Measurements from ENCODE around the gene SPACA4.

The SPACA4 gene

DNA sequence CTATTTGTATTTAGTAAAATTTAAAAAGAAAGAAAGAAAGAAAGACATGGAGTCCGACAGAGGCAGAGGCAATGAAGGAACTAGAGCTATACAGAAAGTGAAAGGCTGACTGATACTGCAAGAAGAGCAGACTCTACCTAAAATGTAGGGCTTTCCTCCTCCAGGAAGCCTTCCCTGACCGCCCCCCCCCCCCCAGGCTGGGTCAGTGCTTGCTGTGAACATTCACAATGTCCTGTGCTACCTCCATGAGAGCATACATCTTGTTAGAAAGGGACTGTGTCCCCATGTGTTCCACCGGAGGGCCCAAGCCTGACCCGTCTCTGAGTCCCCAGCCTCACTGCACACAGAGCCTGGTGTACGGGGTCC is 45.1 kb downstream of the SPACA4 start:
- no peak for DNase-seq (ENCODE audit: extremely low spot score)
- POLR2A ChIA-PET = no interaction called here
- CTCF ChIA-PET = no interaction called here
- TF ChIP-seq ARNT (IDR thresholded peaks at IDR 0.05) (no peak), SUZ12 (IDR thresholded peaks at IDR 0.05) (no peak), ELF4 (IDR thresholded peaks at IDR 0.05) (no peak), L3MBTL2 (conservative IDR thresholded peaks at IDR 0.05) (no peak), FOXA1 (IDR thresholded peaks at IDR 0.05) (no peak), HDGF (IDR thresholded peaks at IDR 0.05; ENCODE audit: borderline replicate concordance) (no peak), FOXM1 (IDR thresholded peaks at IDR 0.05; ENCODE audit: borderline replicate concordance) (no peak), TARDBP (IDR thresholded peaks at IDR 0.05) (no peak), ZNF384 (IDR thresholded peaks at IDR 0.05) (no peak), BHLHE40 (IDR thresholded peaks at IDR 0.05; ENCODE audit: borderline replicate concordance) (no peak), LEF1 (IDR thresholded peaks at IDR 0.05; ENCODE audit: borderline replicate concordance) (no peak), FOXK2 (IDR thresholded peaks at IDR 0.05) (no peak), SP1 (IDR thresholded peaks at IDR 0.05) (no peak), NFRKB (IDR thresholded peaks at IDR 0.05) (no peak), CTBP1 (IDR thresholded peaks at IDR 0.05; ENCODE audit: borderline replicate concordance) (no peak)
- TF ChIP-seq, protein P1, sequence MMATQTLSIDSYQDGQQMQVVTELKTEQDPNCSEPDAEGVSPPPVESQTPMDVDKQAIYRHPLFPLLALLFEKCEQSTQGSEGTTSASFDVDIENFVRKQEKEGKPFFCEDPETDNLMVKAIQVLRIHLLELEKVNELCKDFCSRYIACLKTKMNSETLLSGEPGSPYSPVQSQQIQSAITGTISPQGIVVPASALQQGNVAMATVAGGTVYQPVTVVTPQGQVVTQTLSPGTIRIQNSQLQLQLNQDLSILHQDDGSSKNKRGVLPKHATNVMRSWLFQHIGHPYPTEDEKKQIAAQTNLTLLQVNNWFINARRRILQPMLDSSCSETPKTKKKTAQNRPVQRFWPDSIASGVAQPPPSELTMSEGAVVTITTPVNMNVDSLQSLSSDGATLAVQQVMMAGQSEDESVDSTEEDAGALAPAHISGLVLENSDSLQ (IDR thresholded peaks at IDR 0.05) = no peak

DNA sequence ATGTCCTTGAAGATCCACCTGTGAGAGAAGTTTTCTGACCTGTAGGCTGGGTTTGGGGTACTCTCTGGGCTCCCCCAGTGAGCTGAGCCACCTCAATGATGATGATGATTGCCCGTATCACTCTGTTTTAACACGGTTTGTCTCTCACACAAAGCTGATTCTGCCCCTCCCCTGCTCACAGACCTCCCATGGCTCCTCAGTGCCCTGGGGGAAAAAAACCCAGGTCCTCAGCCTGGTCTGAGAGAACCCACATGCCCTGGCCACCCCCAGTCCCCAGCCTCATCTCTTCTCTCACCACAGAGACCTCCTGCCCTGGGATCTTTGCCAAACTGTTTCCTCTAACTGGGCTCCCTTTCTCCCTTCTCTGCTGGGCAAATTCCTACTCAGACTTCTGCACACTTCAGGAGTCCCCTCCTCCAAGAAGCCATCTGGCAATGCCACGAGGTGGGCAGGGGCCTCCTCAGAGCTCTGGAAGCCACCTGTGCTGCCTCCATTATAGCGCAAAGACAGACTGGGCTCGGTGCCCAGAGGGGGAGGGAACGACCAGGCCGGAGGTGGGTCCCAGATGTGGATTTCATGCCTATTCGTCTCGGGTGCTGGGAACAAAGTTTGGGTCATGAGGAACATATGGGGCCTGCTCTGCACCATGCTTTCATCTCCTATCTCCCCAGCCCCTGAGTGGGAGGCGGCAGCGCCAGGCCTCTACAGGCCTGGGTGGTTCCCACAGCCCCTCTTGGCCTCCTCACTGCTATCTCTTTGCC is 47.9 kb downstream of the SPACA4 start:
- DNase-seq (ENCODE audit: extremely low spot score) = no peak
- ChIA-PET CTCF (no interaction called here), POLR2A (interaction anchor here (0.6 kb wide), 1 partner anchor 35 kb away, joined by 3 read pairs; the partner anchor contains the start of genes RPL18 and SPHK2)
- TF ChIP-seq BHLHE40 (IDR thresholded peaks at IDR 0.05; ENCODE audit: borderline replicate concordance) = no peak
- TF ChIP-seq ELF4 (IDR thresholded peaks at IDR 0.05) = no peak
- TF ChIP-seq FOXM1 (IDR thresholded peaks at IDR 0.05; ENCODE audit: borderline replicate concordance) = no peak
- TF ChIP-seq ARNT (IDR thresholded peaks at IDR 0.05) = no peak
- no peak for TF ChIP-seq ZNF384 (IDR thresholded peaks at IDR 0.05)
- TF ChIP-seq TARDBP (IDR thresholded peaks at IDR 0.05) = no peak
- TF ChIP-seq CTBP1 (IDR thresholded peaks at IDR 0.05; ENCODE audit: borderline replicate concordance) = no peak
- TF ChIP-seq FOXA1 (IDR thresholded peaks at IDR 0.05) = no peak
- no peak for TF ChIP-seq L3MBTL2 (conservative IDR thresholded peaks at IDR 0.05)
- TF ChIP-seq NFRKB (IDR thresholded peaks at IDR 0.05) = no peak
- no peak for TF ChIP-seq SUZ12 (IDR thresholded peaks at IDR 0.05)
- no peak for TF ChIP-seq LEF1 (IDR thresholded peaks at IDR 0.05; ENCODE audit: borderline replicate concordance)
- no peak for TF ChIP-seq SP1 (IDR thresholded peaks at IDR 0.05)
- no peak for TF ChIP-seq FOXK2 (IDR thresholded peaks at IDR 0.05)
- TF ChIP-seq, protein P1 (IDR thresholded peaks at IDR 0.05) = no peak
- no peak for TF ChIP-seq HDGF (IDR thresholded peaks at IDR 0.05; ENCODE audit: borderline replicate concordance)

DNA sequence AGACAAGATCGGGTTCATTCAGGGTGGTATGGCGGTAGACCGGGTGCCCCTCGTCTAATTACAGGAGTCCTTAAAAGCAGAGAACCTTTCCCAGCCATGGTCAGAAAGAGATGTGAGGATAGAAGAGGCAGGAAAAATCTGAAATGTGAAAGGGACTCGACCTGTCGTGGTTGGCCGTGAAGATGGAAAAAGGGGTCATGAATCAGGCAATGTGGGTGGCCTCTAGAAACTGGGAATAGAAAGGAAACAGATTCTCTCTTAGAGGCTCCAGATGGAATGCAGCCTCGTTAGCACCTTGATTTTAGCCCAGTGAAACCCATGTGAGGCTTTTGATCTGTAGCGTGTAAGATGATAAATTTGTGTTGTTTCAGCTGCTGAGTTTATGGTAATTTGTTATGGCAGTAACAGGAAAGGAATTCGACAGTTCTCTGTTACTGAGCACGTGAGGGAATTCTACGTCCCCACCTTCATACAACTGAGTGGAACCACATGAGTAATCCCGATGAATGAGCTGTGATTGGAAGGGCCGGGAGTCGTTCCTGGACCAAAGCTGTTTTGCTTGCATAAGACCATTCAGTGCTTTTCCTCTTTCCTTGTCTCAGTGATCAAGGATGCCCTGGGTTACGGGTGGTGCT is 50.4 kb downstream of the SPACA4 start:
- POLR2A ChIA-PET = interaction anchor here (0.6 to 1.1 kb wide), 4 partner anchors 11 to 621 kb away, joined by 3 to 4 read pairs (median 4); partner anchors contain the start of genes BCAT2 and CA11
- CTCF ChIA-PET = no interaction called here
- no peak for DNase-seq (ENCODE audit: extremely low spot score)
- TF ChIP-seq FOXM1 (IDR thresholded peaks at IDR 0.05; ENCODE audit: borderline replicate concordance) (no peak), ZNF384 (IDR thresholded peaks at IDR 0.05) (no peak), ELF4 (IDR thresholded peaks at IDR 0.05) (no peak), TARDBP (IDR thresholded peaks at IDR 0.05) (no peak), FOXA1 (IDR thresholded peaks at IDR 0.05) (no peak), LEF1 (IDR thresholded peaks at IDR 0.05; ENCODE audit: borderline replicate concordance) (no peak), NFRKB (IDR thresholded peaks at IDR 0.05) (no peak), BHLHE40 (IDR thresholded peaks at IDR 0.05; ENCODE audit: borderline replicate concordance) (no peak), FOXK2 (IDR thresholded peaks at IDR 0.05) (no peak), ARNT (IDR thresholded peaks at IDR 0.05) (no peak), SUZ12 (IDR thresholded peaks at IDR 0.05) (no peak), CTBP1 (IDR thresholded peaks at IDR 0.05; ENCODE audit: borderline replicate concordance) (no peak), SP1 (IDR thresholded peaks at IDR 0.05) (no peak), L3MBTL2 (conservative IDR thresholded peaks at IDR 0.05) (no peak), HDGF (IDR thresholded peaks at IDR 0.05; ENCODE audit: borderline replicate concordance) (no peak)
- TF ChIP-seq, protein P1 (IDR thresholded peaks at IDR 0.05) = no peak

All from HEK293T (cell line).